Activated naive CD4-positive, alpha-beta T cell treated with anti-CD3 and anti-CD28 coated beads, Interleukin-2, amount 50 U/mL, for 24 hours (primary cell): Measurements from ENCODE around the gene RHBDD3.
"Not testable (repeated sequence)": the region's sequence is repeated elsewhere in the genome, so short reads cannot be mapped to it uniquely, and the experiment has no call there.

Experiments used
- H3K27ac Mint-ChIP-seq: one replicate; pipeline ENCODE4 v1.8.0; 2021; ENCODE audit warnings: mild to moderate bottlenecking, mixed read lengths
- H3K27me3 Mint-ChIP-seq: one replicate; pipeline ENCODE4 v1.8.0; 2021; ENCODE audit warnings: mixed read lengths
- H3K36me3 Mint-ChIP-seq: one replicate; pipeline ENCODE4 v1.8.0; 2021; ENCODE audit warnings: mixed read lengths
- H3K4me1 Mint-ChIP-seq: one replicate; pipeline ENCODE4 v1.8.0; 2021; ENCODE audit warnings: mixed read lengths
- H3K4me3 Mint-ChIP-seq: one replicate; pipeline ENCODE4 v1.8.0; 2021; ENCODE audit warnings: mild to moderate bottlenecking, mixed read lengths
- H3K9me3 Mint-ChIP-seq: one replicate; pipeline ENCODE4 v1.8.0; 2021; ENCODE audit warnings: mixed read lengths

Gene RHBDD3

DNA sequence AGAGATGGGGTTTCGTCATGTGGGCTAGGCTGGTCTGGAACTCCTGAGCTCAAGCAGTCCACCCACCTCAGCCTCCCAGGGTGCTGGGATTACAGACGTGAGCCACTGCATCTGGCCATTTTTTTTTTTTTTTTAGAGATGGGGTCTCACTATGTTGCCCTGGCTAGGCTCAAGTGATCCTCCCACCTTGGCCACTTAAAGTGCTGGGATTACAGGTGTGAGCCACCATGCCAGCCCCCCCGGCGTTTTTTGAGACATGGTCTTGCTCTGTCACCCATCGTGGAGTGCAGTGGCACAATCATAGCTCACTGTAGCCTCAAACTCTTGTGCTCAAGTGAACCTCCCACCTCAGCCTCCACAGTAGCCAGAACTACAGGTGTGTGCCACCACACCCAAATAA, 16.5 kb downstream of the RHBDD3 start:
- no peaks in the 10 kb centered on the region for H3K9me3 Mint-ChIP-seq
- no peaks in the 10 kb centered on the region for H3K27me3 Mint-ChIP-seq
- H3K4me1 Mint-ChIP-seq: no peaks in the 10 kb centered on the region
- H3K27ac Mint-ChIP-seq: no peak overlapping the region
- H3K36me3 Mint-ChIP-seq: no peaks in the 10 kb centered on the region
- H3K4me3 Mint-ChIP-seq: no peak overlapping the region

- not testable (repeated sequence) for H3K36me3 Mint-ChIP-seq, H3K4me1 Mint-ChIP-seq, H3K27ac Mint-ChIP-seq, H3K27me3 Mint-ChIP-seq, H3K9me3 Mint-ChIP-seq, H3K4me3 Mint-ChIP-seq
Observed at GRCh38 chr22:29247891-29248290, 19.9 kb downstream of the RHBDD3 start.

- H3K4me1 Mint-ChIP-seq: no peaks in the 10 kb centered on the region
- H3K9me3 Mint-ChIP-seq: no peaks in the 10 kb centered on the region
- no peak overlapping the region for H3K4me3 Mint-ChIP-seq
- H3K27ac Mint-ChIP-seq: peak overlapping the region; percentile 8
- H3K27me3 Mint-ChIP-seq: peaks cover 1% of the 10 kb centered on the region
- peaks cover 5% of the 10 kb centered on the region for H3K36me3 Mint-ChIP-seq
Observed at GRCh38 chr22:29245626-29246385, 22.0 kb downstream of the RHBDD3 start.

DNA sequence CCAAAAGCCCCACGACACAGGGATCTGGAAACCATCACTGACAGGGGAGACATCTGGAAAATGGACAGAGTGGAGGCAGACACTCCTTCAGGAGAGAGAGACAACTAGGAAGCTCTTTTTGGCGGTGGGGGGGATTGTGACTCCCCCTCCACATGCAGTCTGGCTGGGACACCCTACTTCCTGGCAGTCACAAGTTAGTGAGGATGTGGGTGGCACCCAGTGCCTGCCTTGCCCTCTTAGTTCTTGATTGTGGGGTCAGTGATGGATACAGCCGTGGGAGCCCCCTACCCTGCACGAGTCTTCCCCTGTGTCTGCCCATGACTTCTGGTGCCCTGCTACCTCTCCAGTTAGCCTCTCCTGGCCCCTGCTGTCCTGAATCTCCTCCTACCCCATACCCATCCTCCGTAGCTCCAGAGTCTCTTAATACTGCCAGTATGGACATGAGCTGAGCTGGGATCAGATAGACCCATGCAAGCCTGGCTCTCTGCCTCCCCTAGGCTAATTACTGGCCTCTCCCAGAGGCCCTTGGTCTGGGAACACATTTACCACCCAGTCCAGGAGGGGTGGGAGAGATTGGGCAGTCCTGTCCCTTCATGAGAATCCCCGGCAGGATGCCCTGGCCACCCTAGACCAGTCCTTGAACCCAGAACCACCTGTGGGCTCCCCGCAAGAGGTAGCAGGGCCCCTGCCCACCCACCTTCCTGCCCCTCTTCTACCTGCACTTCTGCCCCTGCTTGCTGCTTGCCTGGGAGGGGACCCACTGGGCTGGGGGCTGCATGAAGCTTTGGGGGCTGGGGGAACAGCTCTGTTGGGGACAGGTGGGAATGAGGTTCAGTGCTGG, 22.8 kb downstream of the RHBDD3 start:
- no peak overlapping the region for H3K27ac Mint-ChIP-seq
- H3K4me3 Mint-ChIP-seq: no peak overlapping the region
- peaks cover 1% of the 10 kb centered on the region for H3K27me3 Mint-ChIP-seq
- H3K36me3 Mint-ChIP-seq: peaks cover 5% of the 10 kb centered on the region
- H3K4me1 Mint-ChIP-seq: no peaks in the 10 kb centered on the region
- no peaks in the 10 kb centered on the region for H3K9me3 Mint-ChIP-seq

DNA sequence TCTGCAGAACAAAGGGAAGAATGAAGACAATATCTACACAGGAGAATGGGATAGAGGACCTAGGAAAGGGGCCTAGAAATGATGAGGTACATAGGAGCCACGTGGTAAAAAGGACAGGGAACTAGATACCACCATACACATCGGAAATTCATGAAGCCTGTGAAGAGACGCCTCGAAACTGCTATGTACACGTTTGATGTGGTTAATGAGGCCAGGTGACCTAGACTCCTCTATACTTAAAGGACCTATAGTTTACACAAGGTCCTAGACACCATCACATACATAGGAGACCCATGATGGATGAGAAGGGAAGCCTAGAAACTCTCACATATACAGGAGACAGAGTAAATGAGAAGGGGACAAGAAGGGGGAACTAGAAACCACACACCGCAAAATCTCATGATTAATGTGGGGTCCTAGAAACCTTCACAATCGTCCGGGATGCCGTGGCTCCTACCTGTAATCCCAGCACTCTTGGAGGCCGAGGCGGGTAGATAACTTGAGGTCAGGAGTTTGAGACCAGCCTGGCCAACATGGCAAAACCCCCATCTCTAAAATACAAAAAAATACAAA, 23.8 kb downstream of the RHBDD3 start:
- H3K36me3 Mint-ChIP-seq: peaks cover 10% of the 10 kb centered on the region
- H3K4me3 Mint-ChIP-seq: no peak overlapping the region
- H3K27me3 Mint-ChIP-seq: peaks cover 1% of the 10 kb centered on the region
- H3K9me3 Mint-ChIP-seq: peaks cover 6% of the 10 kb centered on the region
- H3K4me1 Mint-ChIP-seq: no peaks in the 10 kb centered on the region
- H3K27ac Mint-ChIP-seq: no peak overlapping the region

- peaks cover 13% of the 10 kb centered on the region for H3K36me3 Mint-ChIP-seq
- H3K9me3 Mint-ChIP-seq, H3K4me3 Mint-ChIP-seq, H3K27me3 Mint-ChIP-seq, H3K4me1 Mint-ChIP-seq, H3K27ac Mint-ChIP-seq: not testable (repeated sequence)
Observed at GRCh38 chr22:29240481-29240880, 27.3 kb downstream of the RHBDD3 start.

GRCh38 chr22:29233277-29233877, 34.4 kb downstream of the RHBDD3 start:
- no peak overlapping the region for H3K27ac Mint-ChIP-seq
- H3K9me3 Mint-ChIP-seq: no peaks in the 10 kb centered on the region
- H3K4me1 Mint-ChIP-seq: no peaks in the 10 kb centered on the region
- H3K4me3 Mint-ChIP-seq: no peak overlapping the region
- H3K36me3 Mint-ChIP-seq: no peaks in the 10 kb centered on the region
- no peaks in the 10 kb centered on the region for H3K27me3 Mint-ChIP-seq

- Mint-ChIP-seq H3K4me3 (no peak overlapping the region), H3K27me3 (no peaks in the 10 kb centered on the region), H3K36me3 (no peaks in the 10 kb centered on the region), H3K9me3 (no peaks in the 10 kb centered on the region), H3K27ac (peak overlapping the region; percentile 43), H3K4me1 (no peaks in the 10 kb centered on the region)
Observed at GRCh38 chr22:29231971-29232959, 35.5 kb downstream of the RHBDD3 start.

GRCh38 chr22:29230972-29231875, 36.6 kb downstream of the RHBDD3 start:
- Mint-ChIP-seq H3K9me3 (no peaks in the 10 kb centered on the region), H3K27me3 (no peaks in the 10 kb centered on the region), H3K4me3 (no peak overlapping the region)

DNA sequence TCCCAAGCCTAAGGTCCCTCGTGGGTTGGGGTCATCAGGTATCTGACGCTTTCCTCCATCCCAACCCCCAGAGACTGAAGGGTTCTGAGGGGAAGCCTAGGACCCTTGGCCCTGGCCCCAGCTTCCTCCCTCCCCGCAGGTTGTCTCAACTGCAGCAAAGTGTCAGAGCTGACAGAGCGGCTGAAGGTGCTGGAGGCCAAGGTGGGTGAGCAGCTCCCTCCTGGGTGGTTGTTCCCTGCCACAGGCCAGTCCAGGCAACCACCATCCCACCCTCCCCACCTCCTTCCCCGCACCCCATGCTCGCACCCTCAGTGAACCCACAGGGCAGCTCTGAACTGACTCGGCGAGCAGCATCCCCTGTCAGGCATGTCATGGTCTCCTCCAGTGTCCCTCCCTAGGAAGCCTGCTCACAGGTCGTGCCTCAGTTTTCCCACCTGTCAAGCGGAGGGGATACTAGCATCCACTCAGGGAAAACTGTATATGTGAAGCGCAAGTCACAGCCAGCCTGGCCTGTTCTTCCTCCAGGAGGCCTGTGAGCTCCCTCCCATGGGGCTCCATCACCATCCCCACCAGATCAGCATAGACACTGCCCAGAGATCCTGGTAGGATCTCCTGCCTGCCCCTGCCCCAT, 41.3 kb downstream of the RHBDD3 start:
- H3K36me3 Mint-ChIP-seq: no peaks in the 10 kb centered on the region
- H3K9me3 Mint-ChIP-seq: no peaks in the 10 kb centered on the region
- no peak overlapping the region for H3K27ac Mint-ChIP-seq
- H3K27me3 Mint-ChIP-seq: no peaks in the 10 kb centered on the region
- no peaks in the 10 kb centered on the region for H3K4me1 Mint-ChIP-seq
- H3K4me3 Mint-ChIP-seq: no peak overlapping the region

More at GRCh38 chr22:29230972-29231875, 36.6 kb downstream of the RHBDD3 start:
- H3K27ac Mint-ChIP-seq: peak overlapping the region; percentile 43
- H3K4me1 Mint-ChIP-seq: no peaks in the 10 kb centered on the region
- no peaks in the 10 kb centered on the region for H3K36me3 Mint-ChIP-seq

DNA sequence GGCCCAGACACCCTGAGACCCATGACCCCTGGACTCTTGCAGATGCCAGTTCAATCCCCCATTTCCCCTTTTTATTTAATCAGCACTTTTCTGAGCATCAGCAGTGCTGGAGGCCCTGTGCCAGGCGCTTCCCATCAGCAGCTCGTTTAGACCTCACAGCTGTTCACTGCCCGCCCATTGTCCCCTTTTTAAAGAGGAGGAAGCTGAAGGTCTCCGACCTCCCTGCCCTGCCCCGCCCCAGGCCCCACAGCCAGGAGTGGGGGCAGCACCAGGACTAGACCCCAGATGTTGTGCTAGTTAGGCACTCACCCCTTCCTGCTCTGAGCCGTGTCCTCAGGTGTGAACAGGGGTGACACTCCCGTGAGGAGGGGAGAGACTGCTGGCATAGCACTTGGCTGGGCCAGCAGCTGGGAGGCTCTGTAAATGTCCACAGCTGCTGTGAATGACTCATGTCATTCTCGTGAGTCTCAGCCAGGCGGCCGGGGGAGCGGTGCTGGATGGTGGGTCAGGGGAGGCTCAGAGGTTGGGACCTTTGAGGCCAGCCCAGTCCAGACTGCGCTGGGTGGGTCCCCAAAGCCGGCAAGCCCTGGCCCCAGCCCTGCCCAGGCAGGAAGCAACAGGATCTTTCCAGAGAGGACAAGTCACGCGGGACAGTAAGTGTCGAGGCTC, 42.2 kb downstream of the RHBDD3 start:
- Mint-ChIP-seq H3K36me3 (no peaks in the 10 kb centered on the region), H3K4me3 (no peak overlapping the region), H3K27ac (no peak overlapping the region), H3K4me1 (no peaks in the 10 kb centered on the region), H3K27me3 (no peaks in the 10 kb centered on the region), H3K9me3 (no peaks in the 10 kb centered on the region)

DNA sequence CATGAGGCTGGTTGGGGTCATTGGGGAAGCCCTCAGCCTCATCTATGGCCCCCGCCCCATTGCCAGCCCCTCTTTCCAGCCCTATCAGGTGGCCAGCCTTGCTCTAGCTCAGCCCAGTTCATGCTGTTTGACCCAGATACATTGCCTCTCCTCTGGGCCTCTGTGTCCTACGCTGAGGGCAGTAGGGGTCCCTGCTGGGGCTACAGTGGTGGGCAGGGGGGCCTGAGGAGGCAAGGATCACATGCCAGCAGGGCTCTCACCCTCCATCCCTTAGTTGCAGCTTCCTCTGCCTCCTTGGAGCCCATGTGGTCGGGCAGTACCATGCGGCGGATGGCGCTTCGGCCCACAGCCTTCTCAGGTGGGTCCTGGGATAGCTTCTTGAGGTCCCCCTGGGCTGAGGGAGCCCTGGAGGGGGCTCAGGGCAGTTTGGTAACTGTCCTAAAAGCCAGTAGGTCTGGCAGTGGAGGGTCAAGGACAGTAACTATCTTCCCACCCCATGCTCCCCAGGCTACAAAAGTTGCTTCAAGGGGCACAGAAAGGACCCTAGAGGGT, 42.8 kb downstream of the RHBDD3 start:
- Mint-ChIP-seq H3K36me3 (no peaks in the 10 kb centered on the region), H3K4me3 (no peak overlapping the region), H3K27me3 (no peaks in the 10 kb centered on the region), H3K9me3 (no peaks in the 10 kb centered on the region), H3K4me1 (no peaks in the 10 kb centered on the region), H3K27ac (no peak overlapping the region)
